Stimulated activated CD4-positive, alpha-beta T cell treated with anti-CD3 and anti-CD28 coated beads, Interleukin-1b, Interleukin-23, amount 100 ng/mL, for 4 hours (primary cell): Measurements from ENCODE around the gene KRT72.

Experiments used
- DNase-seq, 2 donors: peaks; one replicate each; pipeline ENCODE4 v3.0.0-alpha.2; 2020; ENCODE audit warnings: low read depth in 2 of 2

Gene KRT72

DNA sequence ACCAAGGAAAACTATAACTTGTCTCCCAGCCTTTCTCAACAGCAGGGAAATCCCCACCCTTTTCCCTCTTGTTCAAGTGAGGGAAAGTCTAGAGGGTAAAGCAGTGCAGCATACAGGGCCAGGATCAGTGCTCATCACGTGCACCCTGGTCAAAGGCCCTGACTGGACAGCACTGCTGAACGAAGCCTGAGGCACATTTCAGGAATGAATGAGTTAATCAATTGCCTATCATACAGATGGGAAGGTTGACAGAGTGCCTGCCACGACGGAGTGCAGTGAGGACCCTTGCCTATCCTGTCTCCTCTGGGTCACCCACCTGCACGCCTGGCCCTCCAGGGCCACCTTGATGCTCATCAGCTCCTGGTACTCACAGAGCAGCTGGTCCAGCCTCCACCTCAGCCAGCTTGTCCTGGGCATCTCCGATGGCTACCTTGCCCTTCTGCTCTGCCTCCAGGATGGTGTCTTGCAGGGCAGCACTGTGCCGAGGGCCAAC, 28.8 kb upstream of the KRT72 start:
- no peak for DNase-seq

DNA sequence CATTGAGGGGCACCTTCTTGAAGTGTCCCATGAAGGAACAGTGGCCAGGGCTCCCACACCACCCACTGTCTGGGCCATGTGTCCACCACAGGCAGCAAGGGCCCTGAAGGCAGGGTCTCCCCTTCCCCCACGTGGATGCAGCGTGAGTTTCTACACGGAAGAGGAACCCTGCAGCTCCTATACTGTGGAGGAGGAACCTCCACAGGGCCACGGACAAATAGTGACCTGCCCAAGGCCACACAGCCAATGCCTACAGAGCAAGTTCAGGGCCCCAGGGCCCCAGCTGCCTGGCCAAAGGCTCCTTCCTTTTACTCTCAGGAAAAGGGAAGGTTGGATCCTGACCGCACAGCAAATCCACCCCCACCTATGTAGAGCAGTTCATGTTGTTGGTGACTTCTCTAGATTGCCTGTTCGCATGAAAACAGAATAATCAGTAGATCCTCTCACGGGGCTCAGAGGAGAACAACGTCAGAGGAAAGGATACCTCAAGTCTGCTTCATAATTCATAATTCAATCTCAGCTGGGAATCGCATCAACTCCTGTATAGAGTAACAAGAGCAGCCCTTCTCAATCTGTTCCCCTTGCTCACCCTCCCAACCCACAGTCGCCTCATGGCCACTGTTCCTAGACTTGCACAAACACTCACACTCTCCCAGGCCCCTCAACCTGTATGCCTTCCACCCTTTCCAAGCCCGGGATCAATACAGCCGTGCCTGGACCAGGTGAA, 28.2 kb upstream of the KRT72 start:
- DNase-seq = no peak

DNA sequence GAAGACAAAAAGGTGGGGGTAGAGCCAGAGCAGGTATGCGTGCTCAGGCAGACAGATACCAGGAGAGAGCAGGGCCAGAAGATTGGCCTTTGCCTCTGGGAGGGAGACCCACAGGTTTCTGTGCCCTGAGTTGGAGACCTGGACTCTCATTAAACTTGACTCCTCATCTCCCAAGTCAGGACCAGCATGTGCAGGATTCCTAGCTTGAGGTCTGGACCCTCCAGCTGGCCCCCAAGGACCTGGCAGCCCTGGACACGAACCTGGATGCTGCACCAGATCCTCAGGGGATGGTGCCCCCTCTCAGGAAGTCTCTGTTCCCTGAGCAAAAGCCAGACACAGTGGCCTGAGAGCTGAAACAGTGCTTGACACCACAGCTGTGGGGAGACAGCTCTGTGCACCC, 27.6 kb upstream of the KRT72 start:
- DNase-seq = no peak

DNA sequence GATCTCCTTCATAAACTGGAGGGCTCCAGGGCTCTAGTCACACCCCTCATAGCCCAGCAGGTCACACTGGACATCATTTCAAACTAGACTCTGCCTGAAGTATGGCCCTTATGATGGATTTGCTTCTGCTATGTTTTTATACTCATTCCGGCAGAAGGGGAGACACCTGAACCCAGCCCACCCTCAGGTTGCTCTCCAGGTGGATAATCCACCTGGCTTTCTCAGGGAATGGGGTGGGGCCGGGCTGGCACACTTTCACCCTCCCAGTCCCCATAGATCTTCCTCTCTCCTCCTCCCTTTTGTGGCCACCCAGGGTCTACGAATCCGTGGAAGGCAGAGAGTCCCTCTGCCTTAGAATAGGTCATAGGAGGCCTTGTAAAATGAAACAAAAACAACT, 26.8 kb upstream of the KRT72 start:
- DNase-seq = no peak

DNA sequence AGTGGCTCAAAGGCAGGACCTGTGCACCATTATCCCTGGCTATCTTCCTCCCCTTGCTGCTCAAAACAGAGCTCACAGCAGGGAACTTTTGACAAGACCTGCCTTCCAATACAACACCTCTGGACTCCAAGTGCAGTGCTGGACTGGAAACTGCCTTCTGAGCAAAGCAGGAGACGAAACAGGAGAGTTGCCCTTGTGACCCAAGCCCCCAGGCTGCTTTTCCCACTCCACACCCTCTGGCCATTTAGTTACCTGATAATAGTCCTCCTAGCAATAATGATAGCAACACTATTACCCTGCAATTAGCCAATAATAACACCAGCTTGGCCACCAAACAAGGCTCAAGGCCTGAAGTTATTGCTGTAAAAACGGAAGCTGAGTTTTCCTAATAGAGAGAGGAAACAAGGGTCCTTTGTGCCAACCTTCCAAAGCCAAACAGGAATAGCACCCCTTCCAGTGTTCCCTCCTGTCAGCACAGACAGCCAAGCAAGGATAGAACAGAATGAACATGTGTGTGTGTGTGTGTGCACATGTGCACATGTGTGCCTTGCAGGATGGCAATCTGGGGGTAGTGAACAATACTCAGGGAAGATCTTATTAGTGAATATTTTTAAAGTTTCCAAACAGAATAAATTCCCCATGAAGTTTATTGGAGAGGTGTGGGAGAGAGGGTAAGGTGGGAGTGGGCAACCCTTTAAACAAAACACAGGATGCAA, 26.3 kb upstream of the KRT72 start:
- no peak for DNase-seq

DNA sequence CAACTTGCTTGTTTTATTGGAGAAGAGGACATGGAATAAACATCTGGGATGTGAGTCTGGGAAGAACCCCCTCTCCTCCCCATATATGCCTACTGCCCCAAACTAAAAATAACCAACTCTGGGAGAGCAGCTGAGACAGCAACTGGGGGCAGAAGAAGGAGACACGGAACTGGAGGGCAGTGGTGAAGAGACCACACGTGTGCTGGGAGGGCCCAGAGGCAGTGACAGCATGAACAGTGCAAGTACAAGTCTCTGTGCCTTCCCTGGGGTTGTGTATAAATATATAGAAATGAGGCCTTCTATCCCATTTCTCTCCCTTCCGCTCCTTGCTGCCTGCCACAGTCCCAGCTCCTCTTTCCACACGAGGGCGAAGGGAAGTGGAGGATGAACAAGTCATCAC, 21.1 kb upstream of the KRT72 start:
- no peak for DNase-seq

DNA sequence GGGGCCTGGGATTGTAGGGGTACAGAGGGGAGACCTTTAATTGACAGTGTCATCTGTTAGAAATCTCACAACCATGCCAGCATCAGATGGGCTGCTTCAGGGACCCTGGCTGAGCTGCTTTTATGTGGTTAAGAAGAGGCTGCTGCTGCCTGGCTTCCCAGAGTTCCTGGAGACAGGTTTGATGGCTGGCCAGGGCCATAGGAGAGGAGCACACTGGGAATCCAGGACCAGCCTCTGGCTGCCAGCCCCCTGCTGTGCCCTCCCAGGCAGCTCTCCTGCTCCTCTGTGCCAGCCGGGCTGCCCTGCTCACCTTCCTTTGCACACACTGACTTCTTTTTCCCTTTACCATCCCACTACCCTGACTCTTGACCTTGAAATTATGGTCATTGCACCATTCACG, 17.6 kb upstream of the KRT72 start:
- DNase-seq = no peak

DNA sequence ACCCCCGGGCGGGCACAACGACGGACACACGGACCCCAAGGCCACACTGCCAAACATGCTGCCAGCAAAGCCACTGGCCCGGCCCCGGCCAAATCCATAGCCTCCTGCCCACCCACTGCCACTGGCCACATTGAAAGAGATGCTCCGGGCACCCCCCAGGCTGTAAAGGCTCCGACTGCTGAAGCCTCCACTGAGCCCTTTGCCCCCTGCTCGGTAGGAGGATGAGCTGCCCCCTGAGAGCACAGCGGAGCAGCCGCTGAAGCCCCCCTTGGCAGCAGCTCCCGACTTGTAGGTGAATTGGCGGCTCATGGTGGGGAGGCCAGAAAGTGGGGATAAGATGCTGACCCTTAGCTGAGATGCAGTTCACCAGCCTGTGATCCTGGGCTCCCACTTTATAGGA, 17.0 kb upstream of the KRT72 start, which contains the start of gene KRT73:
KRT73 (minus strand) TSS at position 344 of the 400 bp plus-strand sequence; CDS start at position 309, 35 bp downstream.
- DNase-seq = no peak

DNA sequence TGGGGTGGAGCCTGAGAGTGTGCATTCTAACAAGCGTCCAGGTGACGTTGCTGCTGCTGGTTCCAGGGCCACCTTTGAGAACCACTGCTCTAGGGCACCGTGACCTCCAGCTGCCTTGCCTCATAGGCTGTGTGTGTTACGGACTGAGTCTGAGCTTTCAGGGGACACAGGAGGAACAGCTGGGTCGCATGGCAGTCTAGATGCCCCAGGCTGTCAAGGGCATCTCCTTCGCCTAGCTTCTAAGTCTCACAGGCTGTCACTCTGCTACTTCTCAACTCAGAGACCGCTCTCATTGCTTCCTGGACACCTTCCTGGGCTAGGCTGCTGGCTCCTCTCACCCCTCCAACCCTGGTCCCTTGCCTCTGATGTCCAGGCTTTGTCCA, 16.1 kb upstream of the KRT72 start:
- DNase-seq = no peak

DNA sequence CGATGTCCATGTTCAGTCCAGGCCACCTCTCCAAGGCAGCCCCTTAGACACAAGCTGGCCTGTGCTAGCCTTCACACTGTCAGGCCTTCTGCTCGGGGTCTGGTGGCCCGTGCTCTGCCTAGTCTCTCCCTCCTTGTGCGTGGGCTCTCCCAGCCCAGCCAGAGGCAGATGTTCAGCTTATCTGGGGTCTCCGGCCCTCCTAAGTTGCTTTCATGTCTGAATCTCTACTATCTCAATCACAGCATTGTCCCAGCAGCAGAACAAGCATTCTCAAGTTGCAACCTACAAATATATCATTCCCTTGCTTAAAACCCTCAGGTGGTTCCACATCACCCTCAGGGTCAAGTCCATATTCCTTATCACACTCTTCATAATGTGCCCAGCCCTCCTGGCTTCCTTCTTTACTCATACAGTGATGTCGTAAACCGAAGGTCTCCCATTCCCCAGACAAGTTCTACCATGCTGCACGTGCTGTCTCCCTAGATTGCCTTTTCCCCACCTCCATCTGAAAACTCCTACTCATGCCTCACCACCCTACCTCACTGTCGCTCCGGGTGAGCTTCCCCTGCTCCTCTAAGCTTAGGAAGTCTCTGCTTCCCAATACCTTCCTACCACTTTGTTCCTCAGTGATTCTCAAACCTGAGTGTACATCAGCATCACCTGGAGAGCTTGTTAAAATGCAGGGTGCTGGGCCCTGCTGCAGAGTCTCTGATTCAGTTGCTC, 15.6 kb upstream of the KRT72 start:
- DNase-seq = no peak

DNA sequence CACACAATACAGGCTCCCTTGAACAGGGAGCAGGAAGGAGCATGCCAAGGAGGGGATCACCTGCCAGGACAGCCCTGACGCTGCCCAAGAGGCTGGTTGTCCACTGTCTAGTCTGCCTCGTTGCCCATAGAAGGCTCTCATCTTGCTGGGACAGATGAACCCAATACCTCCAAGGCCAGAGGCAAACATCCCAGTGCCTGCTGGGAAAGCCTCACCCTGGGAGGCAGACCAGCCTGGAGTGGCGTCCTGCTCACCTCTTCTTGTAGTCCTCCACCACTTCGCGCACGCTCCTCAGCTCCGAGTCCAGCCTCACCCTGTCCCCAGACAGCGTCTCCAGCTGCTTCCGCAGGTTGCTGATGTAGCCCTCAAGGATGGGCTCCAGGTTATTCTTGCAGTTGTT, 14.6 kb upstream of the KRT72 start:
- DNase-seq = no peak

DNA sequence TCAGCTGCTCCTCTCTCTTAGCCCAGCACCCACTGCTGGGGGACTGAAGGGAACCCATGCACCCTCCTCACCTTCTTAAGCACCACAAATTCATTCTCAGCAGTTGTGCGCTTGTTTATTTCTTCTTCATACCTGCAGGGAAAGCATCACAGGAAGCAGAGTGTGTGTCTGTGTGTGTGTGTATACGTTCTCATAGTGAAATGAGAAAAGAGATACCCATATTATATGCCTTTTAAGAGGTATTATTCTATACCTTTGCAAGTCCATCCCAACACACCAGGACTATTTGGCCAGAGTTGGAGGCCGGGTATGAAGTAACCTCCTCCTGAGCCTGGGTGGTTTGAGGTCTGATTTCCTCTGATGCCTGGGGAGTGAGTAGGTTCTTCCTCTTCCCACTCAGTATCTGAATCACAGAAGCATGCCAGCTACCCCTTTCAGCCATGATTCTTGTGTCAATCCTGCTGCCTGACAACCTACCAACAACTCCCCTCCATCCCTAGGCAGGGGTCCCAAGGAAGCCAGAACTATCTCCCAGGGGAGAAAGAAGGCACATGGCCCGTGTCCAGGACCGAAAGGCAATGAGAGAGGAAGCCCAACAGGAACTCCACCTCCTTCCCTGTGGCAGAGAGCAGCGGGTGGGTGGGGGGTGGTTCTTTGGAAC, 14.1 kb upstream of the KRT72 start:
- DNase-seq = peak in 1 of 2 donors; percentile 23

DNA sequence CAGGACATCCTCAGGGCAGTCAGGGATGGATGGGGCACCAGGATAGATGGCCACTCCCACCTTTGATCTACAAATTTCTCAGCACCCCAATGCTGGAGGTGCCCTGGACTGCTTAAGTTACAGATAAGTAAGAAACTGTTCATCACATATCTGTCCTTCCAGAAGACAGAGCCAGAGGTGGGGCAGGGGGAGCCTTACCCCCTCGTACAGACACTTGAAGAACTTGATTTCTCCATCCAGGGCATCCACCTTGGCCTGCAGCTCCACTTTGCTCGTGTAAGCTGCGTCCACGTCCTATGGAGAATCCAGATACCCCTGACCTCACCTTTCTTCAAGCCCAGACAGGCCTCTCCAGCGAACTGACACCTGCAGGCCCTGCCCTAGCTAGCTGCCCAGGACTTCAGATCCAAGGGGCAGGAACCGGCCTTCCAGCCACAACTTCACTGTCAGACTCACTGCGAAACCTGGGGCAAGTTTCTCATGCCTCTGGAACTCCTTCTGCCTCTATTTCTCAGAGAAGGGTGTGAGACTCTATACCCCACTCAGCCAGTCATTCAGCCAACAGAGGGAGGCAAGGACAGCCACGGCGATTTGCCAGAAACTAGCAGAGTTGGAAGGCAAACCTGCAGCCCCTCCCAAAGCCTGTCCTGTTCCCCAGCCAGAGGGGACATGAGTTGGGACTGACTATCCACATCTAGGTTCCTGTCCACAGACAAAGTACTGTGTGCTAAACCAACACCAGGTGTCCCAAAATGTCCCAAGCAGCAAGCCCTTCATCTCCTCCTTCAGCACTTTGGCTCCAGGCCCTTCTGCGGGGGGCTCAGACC, 13.3 kb upstream of the KRT72 start:
- no peak for DNase-seq

DNA sequence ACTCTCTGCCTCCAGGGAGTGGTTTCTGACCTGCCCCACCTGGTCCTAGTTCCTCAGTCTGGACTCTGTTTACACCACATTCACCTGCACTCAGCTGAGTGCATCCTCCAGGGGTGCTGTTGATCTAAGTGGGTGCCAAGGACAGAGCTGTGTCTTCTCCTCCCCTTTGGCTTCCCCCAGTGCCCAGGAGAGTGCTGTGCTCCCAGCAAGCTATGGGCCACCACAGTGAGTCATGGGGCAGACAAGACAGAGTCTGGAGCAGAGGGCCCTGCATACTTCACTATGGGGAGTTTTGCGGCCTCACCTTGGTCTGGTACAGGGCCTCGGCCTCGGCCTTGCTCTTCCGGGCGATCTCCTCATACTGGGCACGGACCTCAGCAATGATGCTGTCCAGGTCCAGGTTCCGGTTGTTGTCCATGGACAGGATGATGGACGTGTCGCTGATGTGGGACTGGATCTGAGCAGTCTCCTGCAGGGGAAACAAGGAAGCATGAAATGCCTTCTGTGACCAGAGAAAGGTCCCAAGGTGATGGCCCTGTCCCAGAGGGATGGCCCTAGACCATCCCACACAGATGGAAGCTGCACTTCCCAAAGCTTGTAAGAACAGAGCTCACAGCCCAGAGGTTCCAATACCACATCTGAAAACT, 12.2 kb upstream of the KRT72 start:
- DNase-seq = no peak

DNA sequence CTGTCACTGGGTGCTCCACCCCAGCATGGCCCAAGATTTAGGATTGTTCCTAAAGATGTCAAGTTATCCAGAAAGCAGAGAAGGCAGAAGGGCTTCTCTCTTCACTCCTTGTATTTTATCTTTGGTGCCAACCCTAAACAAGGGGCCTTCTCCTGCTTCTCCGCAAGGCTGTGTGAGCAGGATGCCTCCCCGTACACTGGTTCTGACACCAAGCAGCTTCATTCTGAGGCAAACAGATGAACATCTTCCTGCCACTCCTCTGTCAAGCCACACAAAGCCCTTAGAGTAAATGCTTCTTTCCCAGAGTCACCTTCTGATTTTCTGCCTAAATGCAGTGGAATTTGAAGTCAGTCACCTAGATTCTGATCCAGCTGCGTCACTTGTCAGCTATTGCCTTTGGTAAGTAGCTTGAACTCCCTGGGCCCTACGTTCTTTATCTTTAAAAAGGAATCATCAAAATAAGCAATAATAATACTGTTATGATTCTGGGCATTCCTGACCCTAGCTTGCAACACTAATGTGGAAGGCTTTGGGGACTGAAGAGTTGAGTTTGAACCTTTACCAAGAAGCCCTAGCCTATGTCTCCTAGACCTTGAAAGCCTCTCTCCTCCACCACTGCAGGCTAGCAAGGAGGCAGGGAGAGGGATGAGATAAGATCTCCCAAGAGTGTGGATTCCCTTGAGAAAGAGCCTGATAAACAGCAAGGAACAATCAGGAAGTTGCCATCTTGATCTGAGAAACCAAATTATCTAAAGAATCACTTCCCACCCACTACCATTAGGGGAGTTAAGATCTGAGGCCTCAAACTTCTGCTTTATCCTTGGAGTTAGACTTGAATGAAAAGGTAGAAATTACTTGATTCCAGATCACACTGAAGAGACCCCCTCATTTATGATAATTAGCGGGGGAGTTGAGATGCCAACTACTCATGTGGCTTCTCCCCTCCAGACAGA, 11.4 kb upstream of the KRT72 start:
- no peak for DNase-seq

DNA sequence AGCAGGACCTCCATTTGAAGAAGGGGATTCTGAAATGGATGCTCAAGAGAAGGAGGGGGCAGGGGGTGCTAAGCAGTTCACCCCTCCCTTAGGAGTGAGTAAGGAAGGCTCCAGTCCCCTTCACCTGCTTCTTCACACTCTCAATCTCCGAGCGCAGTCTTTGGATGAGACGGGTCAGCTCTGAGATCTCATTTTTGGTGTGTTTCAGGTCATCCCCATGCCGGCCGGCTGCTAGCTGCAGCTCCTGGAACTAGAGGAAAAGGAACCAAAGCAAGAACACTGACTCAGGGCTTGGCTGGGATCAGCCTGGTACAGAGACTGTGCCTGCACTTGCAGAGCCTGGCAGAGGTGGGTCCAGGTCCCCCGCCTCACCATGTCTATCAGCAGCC, 9.8 kb upstream of the KRT72 start:
- DNase-seq = no peak

DNA sequence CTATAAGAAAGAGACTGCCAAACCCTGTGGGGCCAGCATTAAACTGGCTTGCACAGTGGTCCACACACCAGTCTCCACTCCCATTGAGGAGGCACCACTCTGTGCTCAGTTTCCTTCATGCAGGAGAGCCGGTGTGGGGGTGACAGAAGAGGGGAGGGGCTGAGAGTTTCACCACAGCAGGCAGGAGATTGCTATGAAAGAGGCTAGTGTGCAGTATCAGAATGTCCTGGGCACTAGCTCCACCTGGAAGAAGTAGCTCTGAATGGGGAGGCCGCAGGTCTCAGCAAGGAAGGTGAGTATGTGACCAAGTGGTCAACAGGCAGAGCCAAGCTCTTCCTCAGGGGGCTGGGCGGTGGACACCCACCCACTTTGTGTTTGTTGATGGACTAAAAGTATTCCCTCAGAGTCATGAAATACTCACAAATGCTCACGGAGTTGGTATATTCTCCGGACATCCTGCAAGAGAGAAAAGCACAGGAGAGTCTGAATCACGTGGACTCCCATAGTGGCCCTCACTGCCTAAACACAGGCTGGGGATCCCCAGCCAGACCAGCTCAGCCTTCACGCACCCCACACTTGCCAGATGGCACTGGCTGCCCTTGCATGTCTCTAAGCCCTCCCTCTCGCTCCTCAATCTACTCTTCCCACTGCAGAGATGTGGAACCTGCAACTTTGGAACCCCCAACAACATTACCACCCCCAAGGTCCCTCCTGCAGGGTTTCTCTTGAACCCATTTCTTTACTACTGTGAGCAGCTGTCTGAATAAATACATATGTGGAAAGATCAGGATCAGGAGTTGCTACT, 7.8 kb upstream of the KRT72 start:
- DNase-seq = no peak

DNA sequence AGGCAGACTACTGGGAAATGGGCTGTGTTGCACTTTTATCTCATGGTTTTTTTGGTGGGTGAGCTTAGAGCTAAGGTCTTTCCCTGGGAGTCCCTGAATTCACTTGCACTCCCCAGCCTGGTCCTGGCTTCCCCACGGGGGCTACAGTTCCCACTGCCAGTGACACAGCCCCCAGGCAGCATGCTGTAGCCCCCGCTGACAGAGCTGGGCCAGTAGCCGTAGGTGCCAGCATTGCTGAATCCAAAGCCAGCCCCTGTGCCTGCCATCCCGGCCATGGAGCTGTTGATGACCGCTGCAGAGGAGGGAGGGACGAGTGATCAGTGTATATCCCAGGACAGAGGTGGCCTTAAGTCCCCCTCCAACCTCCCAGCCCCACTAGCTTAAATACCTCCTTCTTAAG, 6.9 kb upstream of the KRT72 start:
- DNase-seq = no peak

DNA sequence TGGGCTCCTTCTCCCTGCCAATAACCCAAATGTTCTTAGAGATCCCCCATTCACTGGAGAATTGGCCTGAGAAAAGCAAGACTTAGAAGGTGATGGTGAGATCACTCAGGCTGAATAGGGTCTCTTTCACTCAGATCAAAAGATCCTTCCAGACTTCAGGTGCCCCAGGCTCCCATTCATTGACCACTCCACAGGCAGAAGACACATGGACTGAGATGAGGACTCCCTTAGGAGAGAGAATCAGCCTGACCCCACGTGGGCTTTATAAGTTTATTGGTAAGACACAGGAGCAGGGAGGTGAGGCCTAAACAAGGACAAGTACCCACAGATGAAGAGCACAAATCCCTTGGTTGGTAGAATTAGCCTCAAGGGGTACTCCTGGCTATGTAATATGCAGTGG, 6.1 kb upstream of the KRT72 start:
- DNase-seq = no peak
